NCI-H69 (cell line): Measurements from ENCODE around the gene FAM72A.
"Not testable (repeated sequence)": the region's sequence is repeated elsewhere in the genome, so short reads cannot be mapped to it uniquely, and the experiment has no call there.

ENCODE experiments used
- DNase-seq: peaks from one replicate; lab custom pipeline; 2025; lab: John Stamatoyannopoulos, UW

The FAM72A gene

DNA sequence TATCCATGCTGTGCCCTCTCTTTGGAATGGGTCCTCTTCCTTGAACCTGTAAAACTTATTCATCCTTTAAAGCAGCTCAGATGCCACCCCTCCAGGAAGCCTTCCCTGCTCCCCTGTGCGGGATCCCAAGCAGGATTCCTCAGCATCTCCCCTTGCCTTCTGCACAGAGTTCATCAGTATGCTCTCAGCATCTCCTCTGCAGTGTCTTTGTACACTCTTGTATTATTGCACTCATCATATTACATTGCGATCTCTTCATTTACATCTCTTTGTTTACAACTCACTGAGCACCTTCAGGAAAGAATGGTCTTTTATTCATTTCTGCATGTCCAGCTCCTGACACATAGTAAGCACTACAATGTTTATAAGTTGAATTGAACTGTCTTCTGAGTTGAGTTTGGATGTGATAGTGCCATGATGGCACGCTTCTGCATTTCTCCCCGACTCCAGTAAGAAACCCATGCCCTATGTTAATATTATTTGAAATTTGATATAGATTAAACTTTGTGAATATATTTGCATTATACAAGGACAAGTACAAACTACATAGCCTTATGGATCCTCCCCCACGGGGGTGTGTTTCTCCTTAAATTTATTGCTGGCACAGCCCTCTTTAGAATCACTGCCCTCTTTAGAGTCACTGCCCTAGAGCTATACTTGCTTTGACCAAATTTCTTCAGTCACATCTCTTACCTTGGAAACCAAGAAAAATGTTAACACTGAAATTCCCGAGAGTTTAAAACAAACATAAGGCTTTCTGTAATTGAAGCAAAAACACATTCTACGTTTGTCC lies 13.2 kb upstream of the FAM72A start:
- not testable (repeated sequence) for DNase-seq

- DNase-seq, result not testable (repeated sequence)
These were observed 8.2 kb upstream of the FAM72A start for GRCh38 chr1:206210802-206211201.

GRCh38 chr1:206205569-206205968 lies 2.9 kb upstream of the FAM72A start:
- not testable (repeated sequence) for DNase-seq

- not testable (repeated sequence) for DNase-seq
These were observed 2.2 kb upstream of the FAM72A start for GRCh38 chr1:206204871-206205270.

DNA sequence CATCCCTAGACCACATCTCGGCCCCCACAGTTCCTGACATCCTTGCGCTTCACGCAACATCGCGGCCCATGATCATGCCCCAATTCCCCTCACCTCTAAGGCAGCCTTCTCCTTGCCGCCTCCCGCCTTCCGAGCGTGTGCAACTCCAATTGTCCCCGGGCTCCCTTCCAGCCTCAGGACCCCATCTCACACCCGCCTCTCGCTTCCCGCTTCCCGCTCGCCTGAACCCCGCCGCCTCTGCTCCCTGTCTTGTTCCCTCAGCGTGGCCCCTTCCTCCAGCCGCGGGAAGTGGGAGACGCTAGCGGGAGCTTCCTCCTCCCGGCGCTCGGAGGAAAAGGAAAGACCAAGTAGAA lies 1.5 kb upstream of the FAM72A start:
- not testable (repeated sequence) for DNase-seq

DNA sequence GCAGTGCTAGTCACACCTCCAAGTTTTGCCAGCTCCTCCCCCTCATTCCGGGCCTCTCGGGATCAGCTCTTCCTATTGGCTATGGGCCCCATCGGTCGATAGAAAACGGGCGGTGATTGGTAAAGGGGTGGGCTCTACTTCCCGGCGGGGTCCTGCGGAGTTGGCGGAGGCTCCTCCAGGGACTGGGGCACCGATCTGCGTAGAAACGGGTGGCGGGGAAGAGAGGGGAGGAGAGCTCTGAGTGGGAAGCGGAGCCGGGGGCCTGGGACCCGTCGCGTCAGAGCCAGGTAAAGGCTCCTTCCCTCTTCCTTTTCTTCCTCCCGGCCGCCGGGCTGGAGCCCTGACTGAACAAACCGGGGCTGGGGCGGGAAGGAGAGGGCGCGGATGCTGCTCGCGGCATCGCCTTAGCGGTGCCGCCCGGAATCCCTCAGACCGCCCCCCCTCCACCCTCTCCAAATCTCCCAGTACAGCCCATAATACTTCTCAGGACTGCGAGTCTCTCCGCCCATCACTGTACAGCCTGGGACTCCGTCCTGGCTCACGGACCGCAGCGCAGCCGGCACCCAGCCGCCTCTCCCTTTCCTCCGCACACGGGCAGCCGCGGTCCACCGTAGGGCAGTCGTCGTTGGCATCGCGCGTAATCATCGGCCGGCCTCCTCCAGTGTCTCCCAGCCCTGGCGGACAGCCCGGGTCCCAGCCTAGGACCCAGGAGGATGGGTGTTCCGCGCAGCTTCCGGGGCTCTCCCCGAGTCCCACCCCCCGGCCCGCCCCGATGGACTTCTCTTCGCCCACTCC lies 922 bp upstream of the FAM72A start, which contains the start of gene SRGAP2:
SRGAP2 (plus strand) TSS at position 178 of the 795 bp plus-strand sequence. CDS start 2,430 bp downstream, outside the sequence.
- peak; percentile 68 for DNase-seq

GRCh38 chr1:206196748-206197424 lies 5.8 kb downstream of the FAM72A start:
- peak; percentile 40 for DNase-seq

GRCh38 chr1:206195182-206195581 lies 7.5 kb downstream of the FAM72A start:
- not testable (repeated sequence) for DNase-seq

- not testable (repeated sequence) for DNase-seq
These were observed 15.8 kb downstream of the FAM72A start for GRCh38 chr1:206186826-206187225.

DNA sequence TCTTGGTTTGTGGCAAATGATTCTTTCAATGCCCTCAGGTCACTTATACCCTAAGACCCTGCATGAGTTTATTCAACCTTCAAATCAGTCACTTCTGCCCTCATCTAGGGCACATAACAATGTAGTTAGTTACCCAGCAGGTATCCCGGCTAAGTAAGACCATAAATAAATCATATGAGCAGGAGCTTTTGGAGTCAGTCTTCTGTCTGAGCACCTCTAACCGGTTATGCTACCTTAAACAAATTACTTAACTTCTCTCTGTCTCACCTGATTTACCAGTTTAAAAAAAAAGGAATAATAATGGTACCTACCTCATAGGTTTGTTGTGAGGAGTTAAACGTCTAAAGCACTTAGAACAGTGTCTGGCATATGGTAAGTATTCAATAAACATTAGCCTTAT lies 16.9 kb downstream of the FAM72A start:
- DNase-seq, result not testable (repeated sequence)

DNA sequence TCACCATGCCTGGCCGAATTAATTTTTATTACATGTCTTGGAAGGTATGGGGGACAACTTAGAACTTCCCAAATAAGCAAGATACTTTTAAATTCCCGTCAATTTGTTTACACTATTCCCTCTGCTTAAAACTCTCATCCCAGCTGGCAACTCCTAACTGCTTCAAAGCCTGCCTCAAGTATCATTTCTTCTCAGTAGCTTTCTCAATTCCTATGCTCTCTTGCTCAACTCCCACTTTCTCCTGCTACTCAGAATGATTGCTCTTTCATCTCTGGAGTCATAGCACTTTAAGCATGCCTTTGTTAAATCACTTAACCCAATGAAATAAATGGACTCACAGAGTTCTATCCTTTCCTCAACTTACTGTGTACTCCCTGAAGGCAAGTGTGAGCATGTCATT lies 18.9 kb downstream of the FAM72A start:
- DNase-seq, result not testable (repeated sequence)

DNA sequence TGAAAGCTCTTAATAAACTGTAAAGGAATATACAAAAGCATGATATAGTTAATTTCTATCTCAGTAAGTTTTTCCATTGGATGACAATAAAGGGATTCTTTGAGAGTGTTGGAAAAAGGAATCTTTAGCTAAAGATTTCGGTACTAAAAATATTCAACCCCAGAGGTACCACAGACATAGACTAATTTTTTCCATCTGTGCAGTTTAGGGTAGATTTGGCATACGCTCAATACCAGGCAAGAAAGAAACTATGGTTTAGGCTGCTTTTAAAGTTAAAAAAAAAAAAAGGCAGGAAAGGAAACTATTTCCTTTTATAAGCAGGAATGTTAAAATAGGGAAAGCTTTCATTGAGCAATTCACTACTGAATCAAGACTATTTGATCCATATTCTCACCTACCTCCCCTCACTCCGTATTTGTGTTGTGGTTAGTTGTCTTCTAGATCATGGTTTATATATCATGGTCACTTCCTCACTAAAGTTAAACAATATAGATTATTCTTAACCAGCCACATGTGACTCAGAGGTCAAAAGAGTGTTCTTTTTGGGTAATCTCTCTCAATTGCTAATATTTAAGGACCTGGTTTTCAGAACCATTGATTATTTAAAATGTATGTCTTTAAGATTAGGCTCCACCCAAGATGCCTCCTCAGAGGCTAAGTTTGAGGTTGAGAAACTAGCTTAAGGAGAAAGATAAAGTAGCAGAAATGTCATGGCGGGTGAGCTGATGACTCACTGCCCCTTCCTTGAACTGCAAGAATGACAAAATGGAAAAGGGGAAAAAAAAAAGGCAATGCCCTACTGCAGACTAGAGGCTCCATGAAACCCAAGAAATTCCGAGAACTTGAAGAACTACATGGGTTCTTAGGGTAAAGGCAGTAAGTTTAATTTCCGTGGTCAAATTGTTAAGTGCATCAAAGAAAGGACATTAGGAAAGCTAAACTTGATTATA lies 20.0 kb downstream of the FAM72A start:
- DNase-seq, result not testable (repeated sequence)

- not testable (repeated sequence) for DNase-seq
These were observed 23.0 kb downstream of the FAM72A start for GRCh38 chr1:206179666-206180065.

DNA sequence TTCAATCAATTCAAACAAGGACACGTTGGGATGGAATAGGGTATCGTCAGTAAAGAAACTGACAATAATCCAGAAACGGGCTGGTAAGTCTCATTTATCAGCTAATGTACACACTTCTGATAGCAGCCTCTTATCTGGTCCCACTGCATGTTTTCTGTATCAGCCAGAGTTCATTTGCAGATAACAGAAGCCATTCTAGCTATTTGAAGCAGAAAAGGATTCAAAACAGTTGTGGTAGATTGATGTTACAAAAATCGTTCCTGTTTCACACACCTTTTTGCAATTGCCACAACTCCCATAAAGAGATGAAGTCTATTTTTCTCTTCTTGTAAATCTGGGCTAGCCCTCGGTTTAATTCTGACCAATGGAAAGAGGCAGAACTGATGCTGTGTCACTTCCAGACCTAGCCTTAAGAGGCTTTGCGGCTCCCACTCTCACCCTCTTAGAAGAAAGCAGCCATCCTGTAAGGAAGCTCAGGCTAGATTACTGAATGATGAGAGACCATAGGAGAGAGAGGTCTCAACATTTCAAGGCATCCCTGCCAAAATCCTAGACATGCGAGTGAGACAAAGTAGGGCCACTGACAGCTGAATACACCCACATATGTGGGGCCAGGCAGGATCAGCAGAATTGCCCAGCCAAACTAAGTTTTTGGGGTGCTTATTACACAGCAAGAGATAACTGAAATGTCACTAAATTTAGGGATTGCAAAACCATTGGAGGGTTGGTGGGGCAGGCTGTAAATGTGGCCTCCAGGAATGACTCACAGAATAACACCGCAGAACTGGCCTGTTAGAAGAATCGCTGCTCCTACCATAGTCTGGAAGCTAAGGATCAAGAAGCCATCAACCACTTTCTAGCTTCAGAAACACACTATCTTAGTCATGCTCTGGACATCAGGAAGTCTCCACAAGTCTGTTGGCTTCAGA lies 24.3 kb downstream of the FAM72A start:
- DNase-seq, result not testable (repeated sequence)

- DNase-seq, result not testable (repeated sequence)
These were observed 26.5 kb downstream of the FAM72A start for GRCh38 chr1:206176114-206176502.

GRCh38 chr1:206175459-206176113 lies 27.1 kb downstream of the FAM72A start:
- not testable (repeated sequence) for DNase-seq

DNA sequence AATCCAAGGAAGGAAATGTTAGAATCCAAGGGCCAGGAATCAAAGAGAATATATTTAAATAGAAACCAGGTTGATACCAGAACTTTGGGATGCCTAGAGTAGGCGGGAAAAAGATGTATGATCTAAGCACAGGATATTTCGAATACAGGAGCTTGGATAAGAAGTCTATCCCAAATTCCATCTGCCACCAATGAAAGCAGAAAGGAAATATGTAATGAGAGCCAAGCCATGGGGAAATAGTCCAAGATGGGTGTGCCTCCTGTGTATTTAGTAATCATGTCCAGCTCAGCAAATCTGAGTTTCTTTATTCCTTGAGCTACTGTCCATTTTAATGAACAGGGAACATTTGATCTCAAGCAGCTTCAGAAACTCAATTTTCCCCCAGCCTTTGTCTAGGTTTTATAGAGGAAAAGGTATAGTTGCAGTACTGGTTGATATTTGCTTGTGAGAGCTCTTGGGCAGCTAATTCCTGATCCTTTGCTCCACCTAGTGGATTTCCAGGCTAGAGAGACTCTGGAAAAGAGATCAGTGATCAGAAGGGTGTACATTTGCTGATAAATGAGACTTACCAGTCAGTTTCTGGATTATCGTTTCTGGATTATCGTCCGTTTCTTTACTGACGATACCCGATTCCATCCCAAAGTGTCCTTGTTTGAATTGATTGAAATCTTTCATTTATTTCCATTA lies 28.3 kb downstream of the FAM72A start:
- DNase-seq, result peak; percentile 23

DNA sequence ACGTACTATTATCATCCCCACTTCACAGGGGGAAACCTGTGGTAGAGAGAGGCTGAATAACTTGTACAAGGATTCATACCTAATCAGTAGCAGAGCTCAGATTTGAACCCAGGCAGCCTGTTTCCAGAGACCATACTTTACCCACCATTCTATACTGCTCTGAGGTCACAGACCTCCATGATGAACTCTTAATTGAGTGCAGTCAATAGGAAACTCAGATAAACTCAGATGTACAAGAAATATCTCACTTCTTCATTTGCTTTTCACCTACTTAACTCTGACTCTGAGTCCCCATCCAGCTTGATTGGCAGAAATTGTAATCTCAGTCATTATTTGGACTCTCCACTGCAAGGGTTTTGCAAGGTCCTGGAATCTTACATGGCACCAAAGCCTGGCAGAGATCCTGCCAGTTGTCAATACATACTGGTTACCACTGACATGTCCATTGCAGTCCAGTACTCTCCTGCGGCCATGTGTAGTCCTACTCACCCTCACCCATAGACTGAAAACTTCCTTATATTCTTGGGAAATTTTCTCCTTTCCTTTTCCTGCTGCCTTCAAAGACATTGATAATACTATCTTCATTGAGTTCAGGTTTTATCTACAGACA lies 29.4 kb downstream of the FAM72A start:
- not testable (repeated sequence) for DNase-seq
